ENCODE data around the gene MMP23B.
"Not testable (repeated sequence)": the region's sequence is repeated elsewhere in the genome, so short reads cannot be mapped to it uniquely, and the experiment has no call there.

Gene MMP23B

DNA sequence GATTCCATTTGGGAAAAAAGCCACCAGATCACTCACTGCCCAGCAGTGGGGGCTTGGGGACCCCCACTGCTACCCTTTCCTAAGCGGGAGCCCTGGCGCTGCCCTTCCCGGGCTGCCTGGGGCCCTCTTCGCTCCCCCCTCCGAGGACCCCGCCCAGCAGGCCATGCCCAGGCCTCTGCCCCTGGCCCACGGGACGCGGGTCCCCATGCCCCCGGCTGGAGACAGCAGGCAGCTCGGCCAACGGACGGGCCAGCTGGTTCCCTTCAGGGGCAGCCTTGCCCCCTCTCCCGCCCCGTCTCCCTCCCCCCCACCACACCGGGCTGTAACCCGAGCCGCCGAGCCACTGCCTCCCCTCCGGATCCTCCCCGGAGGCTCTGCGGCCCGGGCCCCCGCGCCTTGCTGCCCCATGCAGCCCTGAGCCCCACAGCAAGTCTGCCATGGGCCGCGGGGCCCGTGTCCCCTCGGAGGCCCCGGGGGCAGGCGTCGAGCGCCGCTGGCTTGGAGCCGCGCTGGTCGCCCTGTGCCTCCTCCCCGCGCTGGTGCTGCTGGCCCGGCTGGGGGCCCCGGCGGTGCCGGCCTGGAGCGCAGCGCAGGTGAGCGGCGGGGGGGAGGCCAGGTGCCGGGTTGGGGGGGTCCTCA, at the start of gene MMP23B:
TSS of gene MMP23B (plus strand) at position 392 of the 639 bp plus-strand sequence. CDS start at position 438, 46 bp downstream.
- no peak for DNase-seq (ENCODE audit: low read depth)
- TF ChIP-seq, protein P1, sequence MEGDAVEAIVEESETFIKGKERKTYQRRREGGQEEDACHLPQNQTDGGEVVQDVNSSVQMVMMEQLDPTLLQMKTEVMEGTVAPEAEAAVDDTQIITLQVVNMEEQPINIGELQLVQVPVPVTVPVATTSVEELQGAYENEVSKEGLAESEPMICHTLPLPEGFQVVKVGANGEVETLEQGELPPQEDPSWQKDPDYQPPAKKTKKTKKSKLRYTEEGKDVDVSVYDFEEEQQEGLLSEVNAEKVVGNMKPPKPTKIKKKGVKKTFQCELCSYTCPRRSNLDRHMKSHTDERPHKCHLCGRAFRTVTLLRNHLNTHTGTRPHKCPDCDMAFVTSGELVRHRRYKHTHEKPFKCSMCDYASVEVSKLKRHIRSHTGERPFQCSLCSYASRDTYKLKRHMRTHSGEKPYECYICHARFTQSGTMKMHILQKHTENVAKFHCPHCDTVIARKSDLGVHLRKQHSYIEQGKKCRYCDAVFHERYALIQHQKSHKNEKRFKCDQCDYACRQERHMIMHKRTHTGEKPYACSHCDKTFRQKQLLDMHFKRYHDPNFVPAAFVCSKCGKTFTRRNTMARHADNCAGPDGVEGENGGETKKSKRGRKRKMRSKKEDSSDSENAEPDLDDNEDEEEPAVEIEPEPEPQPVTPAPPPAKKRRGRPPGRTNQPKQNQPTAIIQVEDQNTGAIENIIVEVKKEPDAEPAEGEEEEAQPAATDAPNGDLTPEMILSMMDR (IDR thresholded peaks at IDR 0.05; ENCODE audit: control insufficient read depth, insufficient read depth, low read depth, low read length, missing control alignments) = no peak
- H3K4me3 ChIP-seq (ENCODE audit: control insufficient read depth, low read depth, low read length) = no peak within 1 kb of the TSS

DNA sequence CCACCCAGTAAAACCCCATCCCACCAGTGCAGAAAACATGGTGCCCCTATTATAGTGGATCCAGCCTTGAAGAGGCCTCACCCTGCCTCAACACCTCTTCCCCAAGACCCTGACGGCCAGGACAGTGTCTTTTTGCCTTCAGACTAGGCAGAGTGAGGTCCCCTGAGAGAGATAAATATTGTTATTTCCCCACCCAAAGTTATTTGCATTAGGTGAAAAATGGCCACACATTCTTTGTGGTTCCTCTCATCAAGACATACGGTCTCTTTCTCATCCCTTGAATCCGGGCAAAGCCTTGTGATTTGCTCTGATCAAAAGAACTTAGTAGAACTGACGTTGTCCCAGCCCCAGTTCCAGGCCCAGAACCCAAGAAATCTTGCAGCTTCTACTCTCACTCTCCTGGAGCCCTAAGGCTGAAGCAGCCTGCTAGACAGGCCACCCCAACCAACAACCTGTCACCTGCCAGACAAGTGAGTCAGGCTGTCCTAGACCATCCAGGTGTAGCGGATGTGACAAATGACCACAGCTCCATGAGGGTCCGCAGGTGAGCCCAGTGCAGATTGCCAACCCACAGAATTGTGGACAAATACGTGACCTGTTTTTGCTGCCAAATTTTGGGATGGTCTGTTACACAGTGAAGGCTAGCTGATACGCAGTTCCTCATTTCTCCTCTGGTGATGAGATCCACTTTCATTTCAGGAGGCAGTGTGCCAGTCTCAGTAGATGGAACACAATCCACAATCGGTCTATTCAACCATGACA, 49.2 kb upstream of the MMP23B start:
- no peak for DNase-seq (ENCODE audit: low read depth)
- TF ChIP-seq, protein P1 (IDR thresholded peaks at IDR 0.05; ENCODE audit: control insufficient read depth, insufficient read depth, low read depth, low read length, missing control alignments) = no peak
- H3K4me3 ChIP-seq (ENCODE audit: control insufficient read depth, low read depth, low read length) = no peak overlapping the region

DNA sequence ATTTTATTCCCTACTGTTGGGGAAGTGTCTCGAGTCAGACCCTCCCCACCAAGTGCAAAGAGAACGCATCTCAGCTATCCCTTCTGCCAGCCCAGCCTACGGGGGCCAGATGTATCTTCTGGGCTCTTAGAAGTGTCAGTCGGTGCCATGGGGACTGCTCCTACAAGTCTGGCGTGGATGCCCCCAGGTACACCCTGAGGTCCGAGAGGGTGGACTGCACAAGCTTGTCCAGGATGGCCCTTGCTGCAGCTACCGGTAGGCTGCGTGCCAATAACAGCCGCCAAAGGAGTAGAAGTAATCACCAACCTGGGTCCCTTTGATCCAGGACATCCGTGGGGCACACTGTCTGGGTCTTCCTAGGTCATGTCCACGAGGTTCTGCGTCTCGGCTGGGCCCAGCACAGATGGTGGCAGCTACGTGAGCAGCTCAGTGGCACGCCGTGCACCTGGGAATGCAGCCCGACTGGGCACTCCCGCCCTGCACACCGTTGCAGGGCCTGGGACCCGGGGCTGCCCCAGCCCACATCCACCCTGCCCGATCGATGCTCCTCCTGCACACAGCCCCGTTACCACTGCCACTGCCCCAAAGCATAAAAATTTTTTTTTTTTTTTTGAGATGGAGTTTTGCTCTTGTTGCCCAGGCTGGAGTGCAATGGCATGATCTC, 48.5 kb upstream of the MMP23B start:
- no peak overlapping the region for H3K4me3 ChIP-seq (ENCODE audit: control insufficient read depth, low read depth, low read length)
- TF ChIP-seq, protein P1 (IDR thresholded peaks at IDR 0.05; ENCODE audit: control insufficient read depth, insufficient read depth, low read depth, low read length, missing control alignments) = no peak
- no peak for DNase-seq (ENCODE audit: low read depth)

GRCh38 chr1:1591452-1591851, 40.5 kb upstream of the MMP23B start:
- no peak overlapping the region for H3K4me3 ChIP-seq (ENCODE audit: control insufficient read depth, low read depth, low read length)
- TF ChIP-seq, protein P1 (IDR thresholded peaks at IDR 0.05; ENCODE audit: control insufficient read depth, insufficient read depth, low read depth, low read length, missing control alignments) = no peak
- DNase-seq (ENCODE audit: low read depth) = no peak

DNA sequence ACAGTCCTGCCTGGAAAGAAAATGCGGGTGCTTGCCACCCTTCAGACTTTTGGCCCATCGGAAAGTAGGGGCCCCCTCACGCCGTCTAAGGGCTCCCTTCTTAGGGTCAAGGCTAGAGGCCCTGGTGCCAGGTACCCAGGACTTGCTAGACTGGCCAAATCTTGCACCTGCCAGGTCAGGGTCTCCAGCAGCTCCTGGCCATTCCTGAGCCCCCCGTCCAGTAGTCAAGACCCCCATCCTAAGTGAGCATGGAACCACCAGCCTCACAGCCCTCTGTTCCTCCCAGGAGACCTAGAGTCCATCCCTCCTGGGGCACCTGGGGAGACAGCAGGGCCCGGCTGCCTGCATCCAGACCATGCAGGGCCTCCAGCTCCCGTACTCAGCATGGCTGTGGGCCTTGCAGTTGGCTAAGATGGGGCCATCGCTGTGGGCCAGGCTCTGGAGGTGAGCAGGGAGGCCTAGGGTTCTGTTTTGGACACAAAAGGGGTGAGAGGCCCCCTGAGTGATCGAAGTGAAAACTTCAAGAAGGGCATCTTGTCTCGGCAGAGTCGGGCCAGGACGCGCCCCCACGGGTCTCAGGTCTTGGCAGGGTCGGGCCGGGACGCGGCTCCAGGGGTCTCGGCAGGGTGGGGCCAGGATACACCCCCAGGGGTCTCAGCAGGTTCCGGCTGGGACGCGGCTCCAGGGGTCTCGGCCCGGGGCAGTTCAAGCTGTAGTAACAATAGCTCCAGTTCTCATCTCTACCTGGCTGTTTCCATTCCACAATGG, 38.0 kb upstream of the MMP23B start:
- DNase-seq (ENCODE audit: low read depth) = no peak
- H3K4me3 ChIP-seq (ENCODE audit: control insufficient read depth, low read depth, low read length) = no peak overlapping the region
- TF ChIP-seq, protein P1 (IDR thresholded peaks at IDR 0.05; ENCODE audit: control insufficient read depth, insufficient read depth, low read depth, low read length, missing control alignments) = no peak

- TF ChIP-seq, protein P1 (IDR thresholded peaks at IDR 0.05; ENCODE audit: control insufficient read depth, insufficient read depth, low read depth, low read length, missing control alignments) = no peak
- DNase-seq (ENCODE audit: low read depth) = no peak
- H3K4me3 ChIP-seq (ENCODE audit: control insufficient read depth, low read depth, low read length) = no peak overlapping the region
These were observed 37.2 kb upstream of the MMP23B start for GRCh38 chr1:1594602-1595260.

- DNase-seq (ENCODE audit: low read depth); H3K4me3 ChIP-seq (ENCODE audit: control insufficient read depth, low read depth, low read length): not testable (repeated sequence)
These were observed 36.6 kb upstream of the MMP23B start for GRCh38 chr1:1595341-1595740.
